Activated CD4-positive, CD25-positive, alpha-beta regulatory T cell treated with anti-CD3 and anti-CD28 coated beads, Interleukin-2, amount 50 U/mL, for 24 hours (primary cell): ENCODE measurements around the gene EXOC8.

ENCODE experiments used
- ATAC-seq, 2 donors: fragments of 150-1000 bp; cut with Tn5 transposase; one replicate each; pipeline ENCODE4 v1.10.0; 2021; ENCODE audit warnings: mild to moderate bottlenecking in 1 of 2, moderate library complexity in 1 of 2

Gene EXOC8, protein sequence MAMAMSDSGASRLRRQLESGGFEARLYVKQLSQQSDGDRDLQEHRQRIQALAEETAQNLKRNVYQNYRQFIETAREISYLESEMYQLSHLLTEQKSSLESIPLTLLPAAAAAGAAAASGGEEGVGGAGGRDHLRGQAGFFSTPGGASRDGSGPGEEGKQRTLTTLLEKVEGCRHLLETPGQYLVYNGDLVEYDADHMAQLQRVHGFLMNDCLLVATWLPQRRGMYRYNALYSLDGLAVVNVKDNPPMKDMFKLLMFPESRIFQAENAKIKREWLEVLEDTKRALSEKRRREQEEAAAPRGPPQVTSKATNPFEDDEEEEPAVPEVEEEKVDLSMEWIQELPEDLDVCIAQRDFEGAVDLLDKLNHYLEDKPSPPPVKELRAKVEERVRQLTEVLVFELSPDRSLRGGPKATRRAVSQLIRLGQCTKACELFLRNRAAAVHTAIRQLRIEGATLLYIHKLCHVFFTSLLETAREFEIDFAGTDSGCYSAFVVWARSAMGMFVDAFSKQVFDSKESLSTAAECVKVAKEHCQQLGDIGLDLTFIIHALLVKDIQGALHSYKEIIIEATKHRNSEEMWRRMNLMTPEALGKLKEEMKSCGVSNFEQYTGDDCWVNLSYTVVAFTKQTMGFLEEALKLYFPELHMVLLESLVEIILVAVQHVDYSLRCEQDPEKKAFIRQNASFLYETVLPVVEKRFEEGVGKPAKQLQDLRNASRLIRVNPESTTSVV

DNA sequence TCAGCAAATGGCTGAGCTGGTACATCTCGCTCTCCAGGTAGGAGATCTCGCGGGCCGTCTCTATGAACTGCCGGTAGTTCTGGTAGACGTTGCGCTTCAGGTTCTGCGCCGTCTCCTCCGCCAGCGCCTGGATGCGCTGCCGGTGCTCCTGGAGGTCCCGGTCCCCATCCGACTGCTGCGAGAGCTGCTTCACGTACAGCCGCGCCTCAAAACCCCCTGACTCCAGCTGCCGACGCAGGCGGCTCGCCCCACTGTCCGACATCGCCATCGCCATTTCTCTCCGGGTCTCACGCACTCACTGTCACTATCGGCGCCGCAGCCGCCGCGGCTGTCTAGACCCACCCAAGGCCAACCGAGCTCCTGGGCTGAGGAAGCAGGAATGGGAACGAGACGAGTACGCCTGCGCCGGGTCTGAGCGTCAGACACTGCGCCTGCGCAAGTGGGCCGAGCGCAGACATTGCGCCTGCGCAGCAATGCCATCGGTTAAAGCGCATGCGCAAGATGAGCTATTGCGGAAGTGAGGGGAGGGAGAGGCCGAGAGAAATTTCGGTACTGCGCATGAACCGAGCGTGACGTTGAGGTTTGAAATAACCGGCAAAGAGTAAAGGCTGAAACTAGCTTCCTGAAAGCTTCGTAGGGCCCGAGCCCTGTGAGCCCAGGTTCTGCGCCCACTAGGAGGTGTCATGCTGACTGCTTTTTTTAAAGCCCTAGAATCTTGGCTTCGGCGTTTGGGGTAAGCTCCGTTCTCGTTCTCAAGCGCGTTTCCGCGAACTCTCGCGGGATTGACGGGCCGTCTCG lies at the start of gene EXOC8:
Gene EXOC8 (minus strand): TSS at position 381 of the 798 bp plus-strand sequence. CDS start 107 bp downstream, at position 274.
- peak; percentile 79 to 80 for ATAC-seq

DNA sequence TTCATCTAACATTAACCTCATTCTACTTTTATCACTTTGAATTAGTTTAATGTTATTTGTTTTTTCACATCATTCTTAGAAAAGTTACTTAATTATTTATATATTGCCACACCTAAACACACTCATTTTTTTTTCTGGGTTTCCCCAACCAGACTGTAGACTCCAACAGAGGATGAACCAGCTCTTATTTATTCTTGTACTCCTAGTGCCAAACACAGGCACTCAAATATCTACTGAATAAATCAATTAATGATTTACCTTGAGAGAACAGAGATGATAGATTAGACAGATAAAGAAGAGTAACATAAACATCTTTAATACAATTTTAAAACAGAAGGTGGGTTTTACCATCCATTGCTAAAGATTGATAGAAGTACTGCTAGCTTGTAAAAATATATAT lies 48.8 kb upstream of the EXOC8 start:
- ATAC-seq, result no peak

DNA sequence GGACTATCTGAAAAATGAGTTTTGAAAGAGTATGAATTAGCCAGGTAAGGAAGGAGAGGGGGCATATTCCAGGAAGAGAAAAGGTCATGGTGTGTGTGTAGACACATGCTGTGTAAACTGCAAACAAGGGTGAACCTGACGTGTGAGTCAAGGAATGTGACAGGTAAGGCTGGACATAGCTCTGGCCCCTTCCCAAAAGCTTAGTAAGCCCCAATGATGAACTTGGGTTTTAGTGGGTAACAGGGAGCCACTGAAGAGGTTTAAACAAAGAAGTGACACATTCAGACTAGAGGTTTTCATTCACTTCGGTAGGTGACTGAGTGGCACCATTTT lies 47.7 kb upstream of the EXOC8 start:
- ATAC-seq, result no peak

DNA sequence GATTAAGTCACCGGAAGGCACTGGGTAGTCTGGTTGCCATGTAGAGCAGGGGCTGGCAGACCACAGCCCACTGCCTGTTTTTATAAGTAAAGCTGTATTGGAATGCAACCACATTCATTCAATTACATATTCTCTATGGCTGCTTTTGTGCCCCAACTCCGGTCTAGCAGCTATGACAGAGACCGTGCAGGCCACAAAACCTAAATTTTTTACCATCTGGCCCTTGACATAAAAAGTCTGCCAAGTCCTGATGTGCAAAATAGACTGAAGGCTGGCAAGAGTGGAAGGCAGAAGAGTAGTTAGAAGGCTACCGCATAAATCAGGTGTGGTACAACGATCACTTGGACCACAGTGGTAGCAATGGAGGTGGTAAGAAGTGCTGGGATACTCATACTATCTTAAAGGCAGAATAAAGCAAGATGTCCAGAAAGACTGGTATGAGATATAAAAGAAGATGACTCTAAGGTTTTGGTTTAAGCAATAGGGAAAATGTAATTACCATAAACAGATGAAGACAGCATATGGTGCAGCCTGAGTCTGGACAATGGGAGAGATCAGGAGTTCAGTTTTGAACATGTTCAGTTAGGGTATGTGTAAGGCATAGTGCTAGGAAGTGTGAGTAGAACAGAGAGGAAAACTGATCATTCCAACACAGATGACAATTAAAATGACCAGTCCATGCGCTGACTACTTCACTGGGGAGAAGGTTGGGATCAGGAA lies 47.2 kb upstream of the EXOC8 start:
- no peak for ATAC-seq

DNA sequence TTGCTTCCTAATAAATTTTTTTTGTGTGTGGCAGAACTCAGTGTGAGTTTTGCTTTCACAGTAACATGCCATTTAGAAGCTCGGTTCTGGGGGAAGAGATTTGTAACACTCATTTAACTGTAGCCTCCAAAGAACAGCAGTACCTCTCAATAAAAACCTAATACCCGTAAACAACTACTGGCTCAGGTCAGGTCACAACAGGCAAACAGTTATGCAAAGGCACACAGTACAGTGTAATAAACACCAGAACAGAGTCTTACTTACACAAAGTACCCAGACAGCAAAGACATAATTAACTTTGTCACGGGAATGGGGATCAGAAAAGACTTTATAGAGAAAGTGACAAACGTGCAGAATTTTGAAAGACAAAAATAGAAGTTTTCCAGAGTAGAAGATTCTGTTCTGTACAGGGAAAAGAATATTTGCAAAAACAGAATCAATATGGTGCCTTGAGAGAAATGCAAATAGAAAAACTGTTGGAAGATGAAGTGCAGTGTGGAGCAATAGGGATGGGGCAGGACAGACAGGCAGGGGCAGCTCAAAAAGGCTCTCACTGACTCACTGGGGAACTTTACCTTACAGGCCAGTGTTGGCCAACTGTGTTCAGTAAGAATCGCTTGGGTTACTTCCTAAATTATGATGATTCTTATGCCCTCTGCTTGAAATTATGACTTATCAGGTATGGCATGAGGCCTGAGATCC lies 45.7 kb upstream of the EXOC8 start:
- no peak for ATAC-seq

DNA sequence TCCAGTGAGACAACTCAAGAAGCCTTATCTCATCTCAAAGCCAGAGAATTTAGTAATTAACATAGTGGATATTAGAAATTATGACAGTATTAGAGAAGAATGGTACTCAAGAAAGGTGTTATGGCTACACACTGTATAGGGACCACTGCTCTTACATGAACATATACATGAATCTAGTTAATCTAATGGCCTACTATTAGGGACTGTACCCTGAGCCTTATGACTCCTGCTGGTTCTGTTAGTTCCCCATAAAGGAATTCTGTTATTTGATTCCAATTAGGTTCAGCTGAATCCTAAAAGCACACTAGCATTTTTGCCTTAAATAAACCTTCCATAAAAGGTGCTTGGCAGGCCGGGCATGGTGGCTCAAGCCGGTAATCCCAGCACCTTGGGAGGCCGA lies 44.8 kb upstream of the EXOC8 start:
- no peak for ATAC-seq

DNA sequence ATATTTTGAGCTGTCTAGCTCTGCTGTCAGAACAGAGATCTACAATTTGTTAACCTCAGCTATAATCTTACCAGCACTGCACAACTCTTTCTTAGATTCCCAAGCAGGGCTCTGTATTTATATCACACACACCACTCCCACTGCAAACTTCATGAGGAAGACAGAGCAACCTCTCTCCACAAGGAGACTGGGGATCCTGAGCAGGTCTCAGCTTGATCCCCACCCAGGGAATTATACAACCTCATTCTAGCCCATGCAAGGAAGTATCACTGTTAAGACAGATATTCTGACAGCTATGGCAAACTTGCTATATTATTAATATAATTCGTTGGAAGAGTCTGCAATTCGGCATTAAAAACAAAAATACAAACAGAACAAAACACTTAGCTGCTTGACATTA lies 44.1 kb upstream of the EXOC8 start:
- ATAC-seq, result no peak

DNA sequence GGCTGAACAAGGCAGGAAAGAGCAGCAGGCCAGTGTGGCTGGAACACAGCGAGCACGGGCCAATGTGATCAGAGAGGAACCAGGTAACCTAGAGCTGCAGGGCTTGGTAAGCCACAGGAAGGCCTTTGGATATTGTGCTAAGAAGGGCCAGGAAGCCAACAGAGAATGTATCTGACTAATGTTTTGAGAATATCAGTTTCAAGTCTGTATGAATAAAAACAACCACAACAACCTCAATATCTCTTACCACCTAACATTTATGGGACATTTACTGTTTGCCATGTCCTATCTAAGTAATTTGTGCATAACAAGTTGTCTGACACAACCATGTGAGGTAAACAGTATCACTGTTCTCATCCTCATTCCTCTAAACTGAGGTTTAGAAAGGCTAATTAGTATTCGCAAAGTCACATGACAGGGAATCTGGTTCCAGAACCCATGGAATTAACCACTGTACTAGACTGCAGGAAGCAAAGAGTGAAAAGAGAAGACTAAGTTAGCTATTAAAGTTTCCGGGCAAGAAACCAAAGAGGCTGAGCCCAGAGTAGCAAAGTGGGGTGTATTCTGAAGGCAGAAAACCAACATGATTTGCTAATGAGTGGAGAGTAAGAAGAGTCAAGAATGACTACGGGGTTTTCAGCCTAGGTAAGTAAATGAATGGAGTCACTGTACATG lies 39.4 kb upstream of the EXOC8 start:
- peak; percentile 77 to 84 for ATAC-seq

DNA sequence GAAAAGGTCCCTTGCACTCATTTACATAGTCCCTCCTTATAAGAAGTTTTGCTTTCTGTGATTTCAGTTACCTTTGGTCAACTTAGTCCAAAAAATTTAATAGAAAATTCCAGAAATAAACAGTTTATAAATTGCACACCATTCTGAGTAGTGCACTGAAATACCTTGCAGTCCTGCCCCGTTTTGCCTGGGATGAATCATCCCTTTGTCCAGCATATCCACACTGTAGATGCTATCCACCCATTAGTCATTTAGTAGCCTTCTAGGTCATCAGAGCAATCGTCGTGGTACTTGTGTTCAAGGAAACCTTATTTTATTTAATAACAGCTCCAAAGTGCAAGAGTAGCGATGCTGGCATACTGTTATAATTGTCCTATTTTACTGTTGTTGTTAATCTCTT lies 38.4 kb upstream of the EXOC8 start:
- no peak for ATAC-seq

DNA sequence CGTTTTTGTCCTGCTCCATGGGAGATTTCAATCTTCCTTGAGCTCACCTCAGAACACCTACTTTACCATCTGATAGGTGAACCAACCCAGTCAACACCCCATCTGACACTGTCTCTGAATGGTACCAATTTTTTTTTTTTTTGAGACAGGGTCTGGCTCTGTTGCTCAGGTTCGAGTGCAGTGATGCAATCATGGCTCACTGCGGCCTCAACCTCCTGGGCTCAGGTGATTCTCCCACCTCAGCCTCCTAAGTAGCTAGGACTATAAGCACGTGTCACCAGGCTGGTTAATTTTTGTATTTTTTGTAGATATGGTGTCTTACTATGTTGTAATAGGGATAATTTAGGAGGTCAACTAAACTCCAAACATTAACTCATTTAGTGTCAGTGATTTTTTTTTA lies 36.7 kb upstream of the EXOC8 start:
- no peak for ATAC-seq

DNA sequence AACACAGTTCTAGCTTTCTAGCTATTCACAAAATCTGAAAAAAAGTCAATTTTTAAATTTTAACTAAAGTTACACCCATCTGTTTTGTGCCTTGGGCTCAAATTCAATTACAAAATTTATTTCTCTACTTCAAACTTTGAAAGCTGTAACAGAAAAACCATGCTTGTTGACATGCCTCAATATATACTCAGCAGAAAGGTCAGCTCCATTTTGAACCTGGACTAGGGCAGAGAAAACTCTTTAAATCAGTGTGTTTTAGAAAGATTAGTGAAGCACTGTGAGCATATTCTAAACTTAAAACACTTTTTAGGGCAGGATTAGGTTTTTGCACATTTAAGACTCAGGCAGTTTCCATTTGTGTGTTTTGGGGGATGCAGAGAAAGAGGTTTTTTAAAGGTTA lies 34.8 kb upstream of the EXOC8 start:
- ATAC-seq, result no peak

DNA sequence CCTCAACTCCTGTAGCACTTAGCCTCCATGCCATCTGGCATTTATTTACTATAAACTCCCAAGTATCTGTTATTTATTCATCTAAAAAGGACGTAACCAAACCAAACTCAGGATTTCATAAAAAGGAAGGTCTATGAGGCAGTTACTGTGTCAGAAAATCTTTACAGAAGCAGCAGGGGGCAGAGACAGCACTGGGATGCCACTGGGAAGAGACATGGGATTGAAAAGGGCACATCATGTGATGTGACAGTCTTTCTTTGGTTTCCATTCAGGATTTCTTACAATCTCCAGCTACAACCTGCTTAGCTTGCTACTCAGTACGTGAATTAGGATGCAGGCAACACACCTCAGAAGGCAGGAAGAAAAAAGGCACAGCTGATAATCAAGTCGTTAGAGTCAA lies 31.6 kb upstream of the EXOC8 start:
- no peak for ATAC-seq

DNA sequence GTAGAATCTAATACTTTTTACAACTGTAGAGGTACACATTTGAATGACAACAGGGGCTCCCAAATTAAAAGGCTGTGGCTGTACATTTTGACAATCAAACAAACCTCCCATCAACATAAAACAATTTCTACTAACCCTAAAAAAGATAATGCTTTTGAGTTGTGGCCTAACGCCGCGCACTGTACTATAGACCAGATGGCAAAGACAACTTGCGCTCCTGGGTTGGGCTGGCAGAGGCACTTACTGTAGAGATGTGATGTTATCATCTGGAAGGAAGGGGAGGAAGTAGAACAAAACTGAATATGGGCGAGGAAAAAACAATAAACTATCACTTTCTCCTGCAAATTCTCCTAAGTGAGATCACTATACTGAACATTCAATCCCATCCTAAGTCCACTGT lies 26.5 kb upstream of the EXOC8 start:
- no peak for ATAC-seq

DNA sequence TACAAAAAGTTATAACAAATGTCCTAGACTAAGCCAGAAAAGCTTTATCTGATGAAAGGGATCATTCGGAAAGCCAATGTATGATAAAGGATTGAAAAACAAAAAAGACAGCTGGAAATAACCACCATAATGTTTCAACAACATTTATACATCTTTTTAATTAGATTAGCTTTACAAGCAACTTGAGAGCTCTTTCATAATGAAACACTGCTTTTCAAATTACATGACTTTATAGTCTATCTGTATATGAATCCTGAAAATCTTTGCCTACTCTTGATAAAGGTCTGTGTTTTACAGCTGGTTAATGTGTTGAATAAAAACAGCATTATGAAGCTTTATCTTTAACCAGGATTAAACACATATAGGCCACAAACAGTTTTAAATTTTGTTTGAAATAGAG lies 26.0 kb upstream of the EXOC8 start:
- ATAC-seq, result no peak

DNA sequence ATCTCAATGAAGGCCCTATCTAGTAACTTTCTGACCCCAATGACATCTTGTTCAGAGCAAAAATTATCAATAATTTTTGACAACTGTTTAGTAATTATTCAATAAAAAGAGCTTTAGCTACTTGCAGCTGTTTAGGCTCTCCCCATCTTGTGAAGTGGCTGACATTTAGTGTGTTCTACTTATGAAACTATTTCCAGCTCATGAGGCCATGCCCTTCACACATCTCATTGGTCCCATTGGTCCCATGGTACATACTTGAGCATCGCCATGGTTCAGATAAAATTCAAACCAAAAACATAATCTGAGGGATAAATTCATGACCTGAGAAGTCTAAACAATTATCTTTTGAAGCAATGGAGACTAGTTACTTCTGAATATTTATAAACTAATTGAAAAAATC lies 24.7 kb upstream of the EXOC8 start:
- no peak for ATAC-seq

DNA sequence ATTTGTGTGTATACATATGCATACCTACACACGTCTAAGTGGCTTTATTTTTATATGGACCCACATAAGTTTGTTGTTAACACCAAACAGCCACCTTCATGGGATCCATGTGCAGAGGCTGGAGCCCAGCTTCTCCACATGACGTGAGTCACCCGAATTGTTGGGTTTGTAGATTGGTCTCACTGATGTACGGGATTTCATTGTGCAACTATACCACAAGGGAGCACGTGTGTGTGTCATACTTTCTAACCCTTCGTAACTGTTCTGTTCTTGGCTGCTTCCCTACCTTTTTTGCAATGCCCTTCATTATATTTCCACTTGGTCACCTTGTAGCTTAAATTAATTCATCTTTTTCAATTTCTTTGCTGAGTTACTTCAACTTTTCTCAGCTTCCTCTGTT lies 21.5 kb upstream of the EXOC8 start:
- no peak for ATAC-seq

DNA sequence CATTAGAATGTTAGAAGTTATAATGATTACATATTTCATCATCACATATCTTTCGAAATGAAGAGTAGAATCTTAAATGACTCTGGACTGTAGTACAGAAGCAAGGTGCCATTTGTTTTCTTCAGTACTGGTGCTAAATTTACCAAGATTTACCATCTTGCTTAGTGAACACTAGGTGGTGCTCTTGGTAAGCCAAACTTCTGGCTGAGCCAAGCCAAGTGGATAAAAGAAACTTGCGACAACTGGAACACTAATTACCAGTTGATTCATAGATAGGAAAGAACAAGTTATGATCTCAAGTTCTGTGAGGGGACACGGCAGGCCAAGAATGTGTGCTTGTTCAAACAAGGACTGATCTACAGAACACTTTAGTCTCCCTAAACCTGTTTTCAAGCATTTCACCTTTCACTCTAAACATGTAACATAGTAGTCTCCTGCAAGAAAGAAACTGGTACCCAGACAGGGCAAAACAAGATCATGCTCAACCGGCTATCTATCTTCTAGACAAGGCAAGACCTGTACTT lies 20.2 kb upstream of the EXOC8 start:
- ATAC-seq, result peak; percentile 72 to 76

DNA sequence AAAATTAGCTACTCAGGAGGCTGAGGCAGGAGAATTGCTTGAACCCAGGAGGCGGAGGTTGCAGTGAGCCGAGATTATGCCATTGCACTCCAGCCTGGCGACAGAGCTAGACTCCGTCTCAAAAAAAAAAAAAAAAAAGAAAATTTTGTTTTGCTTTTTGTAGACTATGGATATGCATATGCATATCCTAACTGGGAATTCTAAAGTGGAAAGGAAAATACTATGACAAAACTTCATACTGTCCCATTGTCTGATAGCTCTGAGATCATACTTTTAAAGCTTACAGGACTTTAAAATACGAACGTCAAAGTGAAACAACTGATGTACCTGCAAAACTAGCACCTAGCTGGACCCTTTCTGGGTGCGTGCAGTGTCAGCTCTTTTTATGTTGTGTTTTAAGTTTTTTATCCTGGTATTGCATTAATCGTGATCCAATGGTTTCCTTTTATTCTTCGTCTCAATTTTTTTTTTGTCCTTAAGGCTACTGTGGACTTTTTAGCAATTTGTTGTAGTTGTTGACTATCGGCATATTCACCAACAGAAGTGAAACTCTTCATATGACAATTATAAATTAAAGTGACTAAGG lies 19.6 kb upstream of the EXOC8 start:
- ATAC-seq, result no peak

DNA sequence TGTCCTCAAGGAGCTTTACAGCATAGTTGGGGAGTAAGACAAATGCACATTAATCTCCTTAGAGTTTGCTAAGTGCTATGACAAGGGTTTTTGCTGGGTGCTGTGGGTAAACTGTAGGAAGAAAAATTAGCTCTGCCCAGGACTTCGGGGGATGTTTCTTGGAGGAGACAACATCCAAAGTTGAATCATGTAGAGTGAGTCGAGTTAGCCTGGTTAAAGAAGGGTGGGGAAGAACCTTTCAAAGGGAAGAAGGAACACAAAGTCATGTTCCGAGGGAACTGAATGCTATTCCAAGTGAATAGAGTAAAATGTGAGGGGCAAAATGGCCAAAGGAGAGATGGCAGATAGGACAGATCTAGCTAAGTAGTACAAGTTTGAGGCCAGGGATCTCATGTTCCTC lies 17.5 kb upstream of the EXOC8 start:
- ATAC-seq, result no peak

DNA sequence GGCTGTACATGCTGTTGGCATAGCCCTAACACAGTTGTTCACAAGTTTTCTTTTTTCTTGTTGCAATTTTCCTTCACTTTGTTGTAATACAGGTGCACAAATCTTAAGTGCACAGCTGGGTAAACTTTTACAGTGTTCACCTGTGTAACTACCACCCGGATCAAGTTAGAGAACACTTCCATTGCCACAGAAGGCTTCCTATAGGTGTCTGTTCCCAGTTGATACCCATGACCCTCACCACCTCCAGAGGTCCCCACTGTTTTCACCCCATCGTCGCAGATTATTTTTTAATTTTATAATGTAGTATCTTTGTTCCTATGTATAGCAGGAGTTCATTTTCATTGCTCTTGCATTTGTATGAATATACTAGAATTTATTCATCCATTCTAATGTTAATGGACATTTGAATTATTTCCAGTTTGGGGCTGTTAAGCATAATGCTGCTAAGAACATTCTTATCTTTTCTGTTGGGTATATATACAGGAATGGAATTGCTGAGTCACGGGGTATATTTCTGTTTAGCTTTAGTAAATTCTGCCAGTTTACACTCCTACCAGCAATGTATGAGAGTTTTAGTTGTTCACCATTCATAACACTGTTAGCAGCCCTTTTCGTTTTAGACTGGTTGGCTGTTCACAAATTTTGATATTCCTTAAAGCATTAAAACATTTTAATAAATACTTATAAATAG lies 16.8 kb upstream of the EXOC8 start:
- ATAC-seq, result no peak
